ENCODE data around the gene SERTAD4. TPM values are rescaled to one million over a fixed set of nuclear protein-coding genes. Genes with fewer than 3 reads are reported as not detected.

SERTAD4 gene
- polyA plus RNA-seq, 1 donor from 2014 or later: 41.4 TPM

GRCh38 chr1:210200124-210200736, 32.4 kb upstream of the SERTAD4 start:
- H3K79me2 ChIP-seq (replicated peaks; ENCODE audit: insufficient read depth, low read length): no peaks in the 10 kb centered on the region
- no peak overlapping the region for H3K27ac ChIP-seq (ENCODE audit: low read length)
- no peaks in the 10 kb centered on the region for H3K27me3 ChIP-seq (ENCODE audit: insufficient read depth, low read depth, low read length)
- no peak overlapping the region for H2AFZ ChIP-seq (ENCODE audit: low read depth, low read length)
- no peak overlapping the region for H3K9ac ChIP-seq (ENCODE audit: low read length)
- H3F3A ChIP-seq (ENCODE audit: insufficient read depth, low read length, poor library complexity, severe bottlenecking): no peaks in the 10 kb centered on the region
- no peak overlapping the region for H3K4me3 ChIP-seq (ENCODE audit: low read length)
- H3K9me2 ChIP-seq (ENCODE audit: insufficient read depth, low read length): no peaks in the 10 kb centered on the region
- no peaks in the 10 kb centered on the region for H3K36me3 ChIP-seq (ENCODE audit: insufficient read depth, low read length)
- no peak overlapping the region for H3K4me2 ChIP-seq (ENCODE audit: low read length)
- H4K20me1 ChIP-seq (ENCODE audit: insufficient read depth): no peaks in the 10 kb centered on the region
- no peak for TF ChIP-seq TAF1 (IDR thresholded peaks at IDR 0.05; ENCODE audit: low read depth)
- no peak for TF ChIP-seq EZH2 (IDR thresholded peaks at IDR 0.05; ENCODE audit: borderline replicate concordance, insufficient read depth, low read length, poor library complexity, severe bottlenecking)
- TF ChIP-seq RAD21 (conservative IDR thresholded peaks at IDR 0.05): peak; percentile 71
- TF ChIP-seq MXI1 (conservative IDR thresholded peaks at IDR 0.05; ENCODE audit: poor library complexity, severe bottlenecking): no peak
- peak; percentile 71 for TF ChIP-seq SMC3 (conservative IDR thresholded peaks at IDR 0.05; ENCODE audit: poor library complexity)
- TF ChIP-seq REST (IDR thresholded peaks at IDR 0.05; ENCODE audit: borderline replicate concordance): no peak
- no peak for TF ChIP-seq EP300 (conservative IDR thresholded peaks at IDR 0.05; ENCODE audit: poor library complexity, severe bottlenecking)
- no peak for TF ChIP-seq POLR2AphosphoS5 (IDR thresholded peaks at IDR 0.05)
- TF ChIP-seq CTCF (IDR thresholded peaks at IDR 0.05; ENCODE audit: poor library complexity, severe bottlenecking): peak; percentile 62
- no peaks in the 10 kb centered on the region for H3K9me3 ChIP-seq (ENCODE audit: low read length)

GRCh38 chr1:210201681-210202080, 30.9 kb upstream of the SERTAD4 start:
- no peak overlapping the region for H3K9ac ChIP-seq (ENCODE audit: low read length)
- no peaks in the 10 kb centered on the region for H4K20me1 ChIP-seq (ENCODE audit: insufficient read depth)
- H3K79me2 ChIP-seq (replicated peaks; ENCODE audit: insufficient read depth, low read length): no peaks in the 10 kb centered on the region
- no peak overlapping the region for H3K27ac ChIP-seq (ENCODE audit: low read length)
- no peaks in the 10 kb centered on the region for H3K27me3 ChIP-seq (ENCODE audit: insufficient read depth, low read depth, low read length)
- no peak overlapping the region for H2AFZ ChIP-seq (ENCODE audit: low read depth, low read length)
- no peak for TF ChIP-seq CTCF (IDR thresholded peaks at IDR 0.05; ENCODE audit: poor library complexity, severe bottlenecking)
- TF ChIP-seq RAD21 (conservative IDR thresholded peaks at IDR 0.05): no peak
- TF ChIP-seq REST (IDR thresholded peaks at IDR 0.05; ENCODE audit: borderline replicate concordance): no peak
- no peak for TF ChIP-seq EZH2 (IDR thresholded peaks at IDR 0.05; ENCODE audit: borderline replicate concordance, insufficient read depth, low read length, poor library complexity, severe bottlenecking)
- no peak for TF ChIP-seq TAF1 (IDR thresholded peaks at IDR 0.05; ENCODE audit: low read depth)
- no peak for TF ChIP-seq MXI1 (conservative IDR thresholded peaks at IDR 0.05; ENCODE audit: poor library complexity, severe bottlenecking)
- no peak for TF ChIP-seq EP300 (conservative IDR thresholded peaks at IDR 0.05; ENCODE audit: poor library complexity, severe bottlenecking)
- TF ChIP-seq POLR2AphosphoS5 (IDR thresholded peaks at IDR 0.05): no peak
- TF ChIP-seq SMC3 (conservative IDR thresholded peaks at IDR 0.05; ENCODE audit: poor library complexity): no peak
- no peaks in the 10 kb centered on the region for H3K36me3 ChIP-seq (ENCODE audit: insufficient read depth, low read length)
- H3K9me2 ChIP-seq (ENCODE audit: insufficient read depth, low read length): no peaks in the 10 kb centered on the region
- no peaks in the 10 kb centered on the region for H3F3A ChIP-seq (ENCODE audit: insufficient read depth, low read length, poor library complexity, severe bottlenecking)
- H3K9me3 ChIP-seq (ENCODE audit: low read length): no peaks in the 10 kb centered on the region
- no peak overlapping the region for H3K4me3 ChIP-seq (ENCODE audit: low read length)
- H3K4me2 ChIP-seq (ENCODE audit: low read length): no peak overlapping the region

All from neural cell (in vitro differentiated cells).